Left hindlimb (tissue), 1 donor: ENCODE results near the gene C6orf15.

ENCODE experiments used
- DNase-seq: peaks from one replicate; pipeline ENCODE4 v3.0.0-alpha.2; 2018

The C6orf15 gene

GRCh38 chr6:31112478-31112877 lies at the start of gene C6orf15:
Gene C6orf15, minus strand, starts transcription at chr6:31112575. Its CDS starts 20 bp downstream, at chr6:31112555.
- no peak for DNase-seq

GRCh38 chr6:31161216-31162126 lies 49.1 kb upstream of the C6orf15 start:
- DNase-seq, result no peak

- no peak for DNase-seq
These were observed 46.8 kb upstream of the C6orf15 start for GRCh38 chr6:31158863-31159855.

- DNase-seq, result peak; percentile 100
These were observed 45.9 kb upstream of the C6orf15 start, which contains the start of gene TCF19 for GRCh38 chr6:31158140-31158862. Gene TCF19, plus strand, starts transcription at chr6:31158589. Its CDS starts 881 bp downstream, at chr6:31159470.

GRCh38 chr6:31157513-31158139 lies 45.3 kb upstream of the C6orf15 start, which contains the start of gene CCHCR1:
Gene CCHCR1, minus strand, starts transcription at chr6:31157802. Its CDS starts 202 bp downstream, at chr6:31157600.
- DNase-seq, result no peak

GRCh38 chr6:31156641-31157040 lies 44.3 kb upstream of the C6orf15 start:
- no peak for DNase-seq

- DNase-seq, result no peak
These were observed 42.1 kb upstream of the C6orf15 start for GRCh38 chr6:31154436-31154835.

- no peak for DNase-seq
These were observed 40.4 kb upstream of the C6orf15 start for GRCh38 chr6:31152781-31153180.

- no peak for DNase-seq
These were observed 37.6 kb upstream of the C6orf15 start for GRCh38 chr6:31149827-31150447.

- DNase-seq, result no peak
These were observed 33.0 kb upstream of the C6orf15 start for GRCh38 chr6:31145386-31145785.

- no peak for DNase-seq
These were observed 32.6 kb upstream of the C6orf15 start for GRCh38 chr6:31144970-31145340.

- DNase-seq, result no peak
These were observed 32.1 kb upstream of the C6orf15 start for GRCh38 chr6:31144296-31144969.

- DNase-seq, result peak; percentile 69
These were observed 30.8 kb upstream of the C6orf15 start for GRCh38 chr6:31143148-31143547.

GRCh38 chr6:31142361-31142761 lies 30.0 kb upstream of the C6orf15 start:
- DNase-seq, result no peak

GRCh38 chr6:31140643-31141042 lies 28.3 kb upstream of the C6orf15 start:
- no peak for DNase-seq

GRCh38 chr6:31139599-31139998 lies 27.2 kb upstream of the C6orf15 start:
- DNase-seq, result no peak

- no peak for DNase-seq
These were observed 26.6 kb upstream of the C6orf15 start, which contains the start of gene PSORS1C2 for GRCh38 chr6:31138982-31139381. Gene PSORS1C2, minus strand, starts transcription at chr6:31139066. Its CDS starts 40 bp downstream, at chr6:31139026.

GRCh38 chr6:31135710-31136109 lies 23.3 kb upstream of the C6orf15 start:
- no peak for DNase-seq

GRCh38 chr6:31132806-31133205 lies 20.4 kb upstream of the C6orf15 start:
- no peak for DNase-seq

GRCh38 chr6:31131595-31131994 lies 19.2 kb upstream of the C6orf15 start:
- DNase-seq, result no peak

GRCh38 chr6:31130751-31131150 lies 18.4 kb upstream of the C6orf15 start:
- DNase-seq, result no peak
